Measurements from ENCODE around the gene TC2N.
A peak's percentile ranks its signal among the peaks of the same experiment; 100 is the strongest.
"Not testable (repeated sequence)": the region's sequence is repeated elsewhere in the genome, so short reads cannot be mapped to it uniquely, and the experiment has no call there.

TC2N gene

GRCh38 chr14:91866511-91867295 is 633 bp downstream of the TC2N start:
- no peak for DNase-seq

DNA sequence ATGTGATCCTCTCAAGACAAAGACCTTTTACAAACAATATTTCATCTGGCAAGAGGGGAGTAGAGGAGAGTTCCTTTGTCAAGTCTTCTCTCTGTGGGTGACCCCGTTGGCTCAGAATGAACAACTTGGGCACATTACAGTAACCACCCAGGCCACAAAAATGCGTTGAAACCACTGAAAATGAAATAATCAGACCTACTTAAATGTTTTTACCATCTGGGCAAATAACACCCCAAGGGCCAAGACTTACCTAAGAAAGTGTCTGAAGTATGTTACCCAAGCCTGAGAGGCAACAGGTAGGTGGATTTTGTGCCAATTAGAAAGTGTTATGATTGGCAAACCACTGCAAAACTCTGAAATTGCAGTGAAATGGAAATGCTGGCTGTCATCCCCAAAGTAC is 1.3 kb downstream of the TC2N start:
- no peak for DNase-seq

- DNase-seq: no peak
Measured at GRCh38 chr14:91862417-91862816, 4.9 kb downstream of the TC2N start.

DNA sequence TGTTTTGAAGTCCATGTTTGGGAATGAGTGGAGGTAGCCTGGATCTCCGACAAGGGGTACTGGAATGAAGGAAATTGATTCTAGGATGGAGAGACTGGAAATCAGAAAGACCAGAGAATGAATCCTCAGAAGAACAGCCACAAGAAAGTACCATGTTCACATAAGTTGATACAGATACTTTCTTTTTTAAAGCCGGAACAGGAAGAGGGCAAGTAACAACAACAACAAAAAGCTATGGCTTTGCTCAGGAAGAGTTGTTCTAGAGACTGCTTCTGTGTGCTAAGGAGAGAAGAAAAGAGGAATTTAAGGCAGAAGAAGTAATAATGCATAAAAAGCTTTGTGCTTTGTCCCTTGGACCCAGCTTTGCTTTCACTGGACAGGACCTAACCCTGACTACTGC is 6.2 kb downstream of the TC2N start:
- no peak for DNase-seq

DNA sequence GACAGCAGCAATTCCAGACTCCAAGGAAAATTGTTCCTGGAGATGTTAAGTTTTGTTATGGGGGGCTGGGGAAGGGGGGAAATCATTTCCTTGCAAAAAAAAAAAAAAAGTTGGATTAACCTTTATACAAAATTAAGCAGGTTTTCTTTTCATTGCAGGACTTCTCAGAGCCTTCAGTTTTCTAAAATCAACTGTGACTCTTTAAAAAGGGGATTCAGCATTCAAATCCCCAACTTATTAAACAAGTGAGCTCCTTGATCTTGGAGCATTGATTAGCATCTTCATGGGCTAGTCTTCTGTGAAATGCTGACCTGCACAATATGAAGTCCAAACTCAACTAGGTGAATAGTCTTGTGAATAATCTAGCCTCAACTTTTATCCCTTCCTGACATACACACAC is 7.1 kb downstream of the TC2N start:
- DNase-seq: no peak

DNA sequence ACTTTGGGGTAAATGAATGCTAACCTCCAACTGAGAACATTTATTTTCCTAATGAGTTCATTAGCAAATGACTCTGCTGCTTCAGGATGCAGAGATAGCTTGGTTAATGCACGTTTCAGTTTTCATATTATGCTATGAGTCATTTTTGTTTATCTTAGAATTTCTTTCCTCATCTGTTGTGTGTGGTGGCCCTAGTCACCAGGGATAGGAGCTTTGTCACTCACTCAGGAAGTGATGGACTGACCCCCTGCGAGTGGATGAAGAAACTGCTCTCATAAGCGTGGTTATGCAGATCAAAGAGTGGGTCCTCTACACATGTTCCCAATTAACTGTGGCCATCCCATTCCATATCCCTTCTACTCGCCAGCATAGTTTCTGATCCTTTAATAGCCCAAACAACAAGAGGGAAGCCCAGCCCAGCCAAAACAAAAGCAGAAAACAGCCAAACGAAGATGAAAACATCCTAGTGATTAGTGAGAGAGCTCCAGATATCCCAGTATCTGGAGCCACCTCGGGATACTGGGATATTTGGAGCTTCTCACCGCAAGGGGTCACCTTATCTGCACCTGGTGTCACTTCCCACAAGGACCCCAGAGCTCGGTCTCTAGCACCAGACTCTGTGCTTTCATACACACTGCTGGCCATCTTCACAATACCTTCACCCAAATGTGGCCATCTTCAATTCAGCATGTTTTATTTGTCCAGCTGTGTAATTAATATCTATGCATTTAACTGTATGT is 8.6 kb downstream of the TC2N start:
- DNase-seq: no peak

DNA sequence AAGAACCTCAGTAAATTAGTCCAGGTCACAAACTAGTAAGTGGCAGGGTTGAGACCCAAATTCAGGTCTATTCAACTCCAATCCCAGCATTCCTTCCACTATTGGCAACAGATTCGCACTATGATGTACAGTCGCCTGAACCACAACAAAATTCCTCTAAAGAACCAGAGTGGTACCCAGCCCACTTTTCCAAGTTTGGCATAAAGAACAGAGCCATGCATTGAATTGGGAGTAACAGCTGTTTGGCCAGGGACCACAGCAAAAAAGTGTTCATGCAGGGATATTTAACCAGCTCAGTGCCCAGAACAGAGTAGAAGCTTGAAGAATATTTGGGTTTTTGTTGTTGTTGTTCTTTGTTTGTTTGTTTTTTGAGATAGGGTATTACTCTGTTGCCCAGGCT is 9.7 kb downstream of the TC2N start:
- DNase-seq: no peak

DNA sequence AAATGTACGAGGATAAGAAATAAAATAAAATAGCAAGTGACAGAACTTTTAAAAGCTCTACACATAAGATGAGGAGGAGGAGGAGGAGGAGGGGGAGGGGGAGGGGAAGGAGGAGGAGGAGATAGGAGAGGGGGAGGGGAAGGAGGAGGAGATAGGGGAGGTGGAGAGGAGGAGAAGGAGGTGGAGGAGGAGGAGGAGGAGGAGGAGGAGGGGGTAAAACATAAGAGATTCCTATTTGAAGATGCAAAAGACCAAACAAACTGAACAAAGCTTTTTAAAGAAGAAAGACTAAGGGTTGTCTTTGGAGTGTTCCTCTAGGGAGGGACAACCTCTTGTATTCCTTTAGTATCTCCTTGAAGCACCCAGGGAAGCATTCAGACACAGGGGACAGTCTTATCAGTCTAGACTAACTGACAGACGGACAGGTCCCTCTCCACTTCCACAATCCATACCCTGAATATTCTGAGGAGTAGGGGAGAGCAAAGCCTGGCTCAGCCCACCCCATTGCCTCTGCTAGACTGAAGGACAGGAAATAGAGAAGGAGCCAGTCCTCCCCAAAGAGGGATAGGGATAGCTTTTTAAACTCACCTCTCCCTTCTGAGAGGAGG is 12.9 kb downstream of the TC2N start:
- DNase-seq: no peak

DNA sequence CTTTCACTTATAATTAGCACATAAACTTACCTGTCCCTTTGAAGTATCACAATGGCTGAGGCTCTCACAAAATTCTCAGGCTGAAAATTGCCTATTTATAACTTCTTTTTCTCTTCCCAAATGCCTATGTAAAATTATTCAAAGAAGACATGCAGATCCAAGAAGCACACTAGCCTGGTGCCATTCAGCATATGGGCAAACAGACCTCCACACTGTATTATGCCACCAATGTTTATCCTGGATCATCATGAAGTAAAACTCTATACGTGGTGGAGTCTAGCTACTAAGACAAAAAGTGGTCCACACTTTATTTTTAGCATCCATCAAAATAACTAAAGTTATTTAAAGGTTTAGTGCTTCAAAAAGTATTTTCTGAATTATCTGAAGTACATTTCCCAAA is 15.8 kb downstream of the TC2N start:
- no peak for DNase-seq

GRCh38 chr14:91848504-91849001 is 18.8 kb downstream of the TC2N start:
- no peak for DNase-seq

GRCh38 chr14:91847693-91848092 is 19.6 kb downstream of the TC2N start:
- DNase-seq: no peak

- DNase-seq: no peak
Measured at GRCh38 chr14:91845652-91846051, 21.7 kb downstream of the TC2N start.

DNA sequence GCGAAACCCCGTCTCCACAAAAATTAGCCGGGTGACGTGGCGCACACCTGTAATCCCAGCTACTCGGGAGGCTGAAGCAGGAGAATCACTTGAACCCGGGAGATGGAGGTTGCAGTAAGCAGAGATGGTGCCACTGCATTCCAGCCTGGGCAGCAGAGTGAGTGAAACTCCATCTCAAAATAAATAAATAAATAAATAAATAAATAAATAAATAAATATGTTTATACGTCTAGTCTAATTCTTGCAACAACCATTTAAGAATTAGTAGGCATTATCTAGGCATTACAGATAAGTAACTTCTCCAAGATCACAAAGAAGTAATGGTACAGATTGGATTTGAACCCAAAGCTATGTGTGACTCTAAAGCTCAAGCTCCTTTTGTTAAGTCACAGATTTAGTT is 22.3 kb downstream of the TC2N start:
- not testable (repeated sequence) for DNase-seq

- DNase-seq: no peak
Measured at GRCh38 chr14:91844029-91844428, 23.3 kb downstream of the TC2N start.

DNA sequence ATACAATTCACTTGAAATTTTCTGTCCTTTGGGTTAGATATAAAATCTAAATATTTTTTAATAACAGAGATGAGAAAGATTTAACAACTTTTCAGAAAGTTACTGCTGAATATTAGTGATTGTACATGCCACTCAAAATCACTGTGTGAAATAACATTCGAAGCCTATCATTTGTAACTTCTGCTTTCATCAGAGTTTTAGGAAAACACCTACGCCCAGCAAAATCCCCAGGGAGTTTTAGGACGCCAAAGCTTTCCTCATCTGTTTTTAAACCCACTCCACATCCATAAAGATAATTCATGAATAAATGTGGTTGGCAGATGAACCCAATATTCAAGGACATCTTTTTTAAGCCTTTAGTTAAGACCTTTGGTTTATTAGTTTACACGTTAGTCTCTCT is 23.9 kb downstream of the TC2N start:
- no peak for DNase-seq

DNA sequence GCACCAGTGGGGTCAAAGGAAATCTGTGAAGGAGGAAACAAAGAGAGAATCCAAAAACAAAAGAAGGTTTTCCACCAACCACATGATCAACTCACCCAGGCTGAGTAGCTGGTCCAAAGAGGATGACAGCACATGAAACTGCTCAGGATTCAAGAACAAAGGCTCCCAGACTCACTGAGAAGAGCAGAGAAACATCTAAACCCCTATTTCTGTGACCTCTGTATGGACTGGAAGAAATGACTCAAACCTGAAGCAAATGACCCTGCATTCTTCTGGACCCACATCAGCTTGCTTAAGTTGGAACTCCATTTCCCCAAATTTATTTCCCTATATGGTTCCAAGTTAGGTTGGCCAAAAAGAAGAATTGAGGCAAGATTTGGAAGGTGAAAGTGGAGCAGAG is 26.3 kb downstream of the TC2N start:
- no peak for DNase-seq

DNA sequence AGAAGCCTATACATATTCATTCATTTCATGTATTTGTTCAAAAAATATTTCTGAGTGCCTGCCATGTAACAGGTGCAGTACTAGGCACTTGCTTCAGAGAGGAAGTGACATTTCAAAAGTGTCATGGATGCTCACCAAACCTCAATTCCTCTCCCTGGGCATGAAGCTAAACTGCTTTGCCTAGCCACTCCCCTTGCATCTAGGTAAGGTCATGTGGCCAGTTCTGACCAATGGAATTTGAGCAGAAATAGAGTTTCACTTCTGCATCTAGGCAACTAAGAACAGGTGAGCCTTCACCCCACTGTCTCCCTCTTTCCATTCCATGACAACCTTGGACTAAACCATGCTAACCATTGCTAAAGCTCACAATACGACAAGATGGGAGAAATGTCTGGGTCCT is 27.6 kb downstream of the TC2N start:
- no peak for DNase-seq

DNA sequence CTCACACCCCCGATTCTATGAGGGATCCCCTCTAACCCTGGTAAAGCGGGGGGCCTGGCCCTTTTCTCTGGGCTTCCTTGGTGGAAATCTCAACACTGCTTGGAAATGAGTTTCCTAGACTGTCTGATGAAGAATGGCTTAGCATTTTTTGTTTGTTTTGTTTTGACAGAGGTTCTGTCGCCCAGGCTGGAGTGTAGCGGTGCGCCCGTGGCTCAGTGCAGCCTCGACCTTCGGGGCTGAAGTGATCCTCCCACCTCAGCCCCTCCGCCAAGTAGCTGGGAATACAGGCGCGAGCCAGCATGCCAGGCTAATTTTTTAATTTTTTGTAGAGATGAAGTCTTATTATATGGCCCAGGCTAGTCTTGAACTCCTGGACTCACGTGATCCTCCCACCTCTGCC is 30.3 kb downstream of the TC2N start:
- DNase-seq: no peak

DNA sequence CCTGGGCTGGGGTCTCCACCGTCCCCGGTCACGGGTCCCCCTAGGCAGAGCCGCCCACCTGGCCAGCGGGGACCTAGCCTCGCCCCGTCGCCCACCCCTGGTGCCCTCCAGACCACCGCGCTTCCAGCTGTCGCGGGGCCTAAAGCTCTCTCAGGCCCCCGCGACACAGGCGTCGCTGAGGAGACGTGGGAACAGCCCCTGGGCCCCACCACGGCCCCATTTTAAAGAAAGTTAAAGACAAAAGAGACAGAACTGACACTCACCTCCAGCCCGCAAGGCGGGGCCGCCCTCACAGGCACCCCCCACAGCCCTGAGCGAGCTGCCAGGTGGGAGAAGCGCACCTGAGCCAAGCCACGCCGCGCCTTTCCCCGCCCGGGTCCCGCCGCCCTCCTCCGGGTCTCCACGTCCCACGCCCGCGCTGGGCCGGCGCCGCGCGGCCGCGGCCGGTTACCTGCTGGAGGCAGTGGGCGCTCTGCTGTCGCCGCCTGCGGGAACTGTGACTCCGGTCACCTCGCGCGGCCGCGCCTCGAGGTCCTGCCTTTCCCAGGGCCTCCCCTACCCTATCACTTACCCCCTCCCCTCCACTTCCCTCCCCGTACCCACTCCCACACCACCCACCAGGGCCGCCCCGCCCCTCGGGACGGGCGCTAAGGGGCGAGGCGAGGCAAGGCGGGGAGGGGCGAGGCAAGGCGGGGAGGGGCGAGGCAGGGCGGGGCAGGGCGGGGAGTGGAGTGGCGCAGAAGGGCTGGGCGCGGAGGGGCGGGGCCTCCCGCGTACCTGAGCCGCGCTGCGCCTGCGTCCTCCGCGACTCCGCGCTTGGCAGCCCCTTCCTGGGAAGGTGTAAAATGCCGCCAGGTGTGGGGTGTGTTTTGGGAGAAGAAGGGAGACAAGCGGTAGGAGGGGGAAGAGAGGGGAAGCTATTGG is 31.2 kb downstream of the TC2N start:
- peak; percentile 55 for DNase-seq

DNA sequence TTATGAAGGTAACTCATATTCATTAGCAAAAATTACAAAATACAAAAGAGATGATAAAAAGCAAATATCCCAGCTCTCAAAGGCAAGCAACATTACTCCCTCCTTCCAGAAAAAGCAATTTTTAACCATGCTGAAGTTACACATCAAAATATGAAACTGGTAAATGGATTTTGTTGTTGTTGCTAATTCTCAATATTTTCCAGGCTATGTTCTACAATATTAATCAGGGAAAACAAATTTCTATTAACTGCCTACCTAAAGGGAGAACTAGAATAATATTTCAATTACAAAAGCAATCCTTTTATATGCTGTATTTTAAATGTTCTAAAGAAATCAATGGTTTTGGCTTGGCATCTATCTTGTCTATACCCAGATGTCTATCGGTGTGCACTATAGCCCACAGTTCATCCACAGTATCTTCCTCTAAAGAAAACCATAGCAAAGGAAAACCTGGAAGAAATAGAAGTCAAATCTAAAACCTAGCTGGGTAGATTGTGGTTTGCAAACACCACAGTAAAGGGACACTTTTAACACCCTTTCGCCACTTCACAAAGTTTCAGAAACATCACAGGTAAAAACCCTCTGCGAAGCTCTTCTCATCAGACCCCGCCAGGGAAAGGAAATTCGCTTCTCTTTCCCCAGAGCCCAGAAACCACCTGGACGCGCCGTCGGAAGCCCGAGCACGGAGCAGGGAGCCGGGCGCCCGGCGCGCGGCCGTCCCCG is 32.0 kb downstream of the TC2N start:
- DNase-seq: no peak

DNA sequence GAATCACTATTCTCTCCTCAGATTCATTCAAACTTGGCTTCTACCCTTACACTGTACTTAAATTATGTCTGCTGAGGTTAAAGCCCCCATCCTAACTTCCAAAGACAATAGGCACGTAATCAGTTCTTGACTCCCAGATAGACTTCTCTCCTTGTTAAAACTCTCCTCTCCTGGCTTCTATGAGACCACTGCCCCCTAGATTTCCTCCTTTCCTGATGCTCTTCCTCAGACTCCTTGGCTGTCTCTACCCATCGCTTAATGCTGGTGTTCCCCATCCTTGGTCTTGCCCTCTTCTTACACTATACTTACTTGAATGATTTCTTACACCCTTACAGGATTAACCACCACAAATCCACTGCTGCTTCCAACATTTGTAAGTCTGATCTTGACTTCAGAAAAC is 32.8 kb downstream of the TC2N start:
- no peak for DNase-seq

DNA sequence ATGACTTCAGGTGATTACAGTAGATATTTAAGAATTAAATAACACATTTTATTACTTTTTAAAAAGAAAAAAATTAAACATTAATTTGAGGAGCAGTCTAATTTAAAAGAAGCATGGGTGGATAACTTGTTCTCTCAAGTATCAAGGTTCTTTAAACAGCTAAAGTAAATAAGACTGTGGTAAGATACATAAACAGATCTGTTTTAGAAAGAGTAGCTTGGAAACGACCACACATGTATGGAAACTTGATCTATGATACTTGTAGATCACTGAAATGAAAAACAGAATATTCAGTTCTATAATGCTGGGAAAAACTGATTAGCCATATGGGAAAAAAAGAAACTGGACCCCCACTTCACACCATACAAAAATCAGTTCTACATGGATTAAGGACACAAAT is 36.0 kb downstream of the TC2N start:
- no peak for DNase-seq

All from NCI-H1694 treated with DMSO at 0.1 percent for 48 hours (cell line).